Testis (tissue), 3 donors: Measurements from ENCODE around the gene STARD13. TPM values are rescaled to one million over a fixed set of nuclear protein-coding genes. Genes with fewer than 3 reads are reported as not detected.

Experiments used
- DNase-seq: peaks from one replicate; pipeline ENCODE4 v3.0.0-alpha.2; 2019
- H3K27ac ChIP-seq, 2 donors: fragments of 200-600 bp; sonication (generic); one replicate each; pipeline ENCODE4 v1.5.1; 2019
- H3K27me3 ChIP-seq: fragments of 200-600 bp; sonication (generic); one replicate; pipeline ENCODE4 v1.5.1; 2019
- H3K36me3 ChIP-seq: fragments of 200-600 bp; sonication (generic); one replicate; pipeline ENCODE4 v1.5.1; 2017; ENCODE audit warnings: low read depth; ENCODE audit errors: missing control alignments
- H3K4me1 ChIP-seq: fragments of 200-600 bp; sonication (generic); one replicate; pipeline ENCODE4 v1.5.1; 2019
- H3K4me3 ChIP-seq, 2 donors: fragments of 200-600 bp; sonication (generic); one replicate each; pipeline ENCODE4 v1.5.1; 2017 to 2019
- H3K9me3 ChIP-seq: fragments of 200-600 bp; sonication (generic); one replicate; pipeline ENCODE4 v1.5.1; 2017
- CTCF ChIP-seq, 3 experiments: fragments of 450-650 bp in 2 of 3; fragments of 200-600 bp in 1 of 3; sonication (generic) in 1 of 3; IDR thresholded peaks; one replicate each; pipeline ENCODE4 v1.5.1; 2016 to 2019; ENCODE audit warnings: antibody characterized with exemption in 3 of 3, mild to moderate bottlenecking in 2 of 3, moderate library complexity in 1 of 3
- POLR2A ChIP-seq: fragments of 450-650 bp; IDR thresholded peaks from one replicate; pipeline ENCODE4 v1.6.1; 2017; ENCODE audit warnings: antibody characterized with exemption, mild to moderate bottlenecking, moderate library complexity
- WGBS, 2 donors: methylation state at CpG; one replicate each; pipeline ENCODE4 v1.1.5; 2018; 5-methylcytosine and 5-hydroxymethylcytosine counted together
- intact Hi-C: fragments of 100-400 bp; cut with DNase I; formaldehyde crosslinking; loops from one replicate; pipeline ENCODE4 v1.15.1; 2023; ENCODE audit warnings: low total_unique reads
- polyA plus RNA-seq: library from polyadenylated mRNA; stranded (reverse); fragments of 350-450 nt; fragmentation: Illumina TruSeq; extraction: RNeasy Lipid Tissue Mini Kit (QIAGEN cat#74804); gene quantifications from one replicate; pipeline ENCODE4 v1.2.3, GENCODE V29; 2014; ENCODE audit warnings: low read depth, low replicate concordance; ENCODE audit not compliant: insufficient read depth
- total RNA-seq, 2 donors: library from RNA; depleted of rRNA; stranded (reverse); fragments of >200 nt; gene quantifications; one replicate each; pipeline ENCODE4 v1.2.3, GENCODE V29; 2016

The STARD13 gene
- total and polyA plus RNA-seq, 3 donors from 2014 or later, result 7.2 to 33.7 (median 24.4) TPM

DNA sequence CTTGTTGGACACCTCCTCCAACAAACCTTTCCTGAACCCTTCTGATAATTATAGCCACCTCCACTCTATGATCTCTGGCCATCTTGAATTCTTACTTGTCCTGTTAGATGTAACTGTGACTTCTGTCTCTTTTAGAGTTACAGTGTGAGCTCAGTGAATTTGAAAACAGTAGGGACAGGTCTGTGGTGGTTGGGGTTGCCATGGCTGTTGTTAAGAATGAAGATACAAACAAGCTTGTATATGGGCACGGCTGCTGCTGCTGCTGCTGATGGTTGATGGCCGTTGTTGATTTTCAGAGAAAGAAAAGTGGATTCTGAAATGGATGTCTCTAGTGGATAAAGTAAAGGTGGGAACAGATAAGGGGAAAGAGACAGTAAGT lies 101.5 kb downstream of the STARD13 start:
- intact Hi-C loops, result no loop called here
- Histone ChIP-seq H3K4me3 (no peak overlapping the region), H3K9me3 (no peaks in the 10 kb centered on the region), H3K36me3 (no peaks in the 10 kb centered on the region), H3K4me1 (peaks cover 15% of the 10 kb centered on the region), H3K27ac (no peak overlapping the region), H3K27me3 (no peaks in the 10 kb centered on the region)
- TF ChIP-seq CTCF (IDR thresholded peaks at IDR 0.05) (no peak), POLR2A (no peak)
- 86 to 91% methylated on average over 2 of the region's 2 CpGs for whole genome bisulfite sequencing, 2 donors
- no peak for DNase-seq

DNA sequence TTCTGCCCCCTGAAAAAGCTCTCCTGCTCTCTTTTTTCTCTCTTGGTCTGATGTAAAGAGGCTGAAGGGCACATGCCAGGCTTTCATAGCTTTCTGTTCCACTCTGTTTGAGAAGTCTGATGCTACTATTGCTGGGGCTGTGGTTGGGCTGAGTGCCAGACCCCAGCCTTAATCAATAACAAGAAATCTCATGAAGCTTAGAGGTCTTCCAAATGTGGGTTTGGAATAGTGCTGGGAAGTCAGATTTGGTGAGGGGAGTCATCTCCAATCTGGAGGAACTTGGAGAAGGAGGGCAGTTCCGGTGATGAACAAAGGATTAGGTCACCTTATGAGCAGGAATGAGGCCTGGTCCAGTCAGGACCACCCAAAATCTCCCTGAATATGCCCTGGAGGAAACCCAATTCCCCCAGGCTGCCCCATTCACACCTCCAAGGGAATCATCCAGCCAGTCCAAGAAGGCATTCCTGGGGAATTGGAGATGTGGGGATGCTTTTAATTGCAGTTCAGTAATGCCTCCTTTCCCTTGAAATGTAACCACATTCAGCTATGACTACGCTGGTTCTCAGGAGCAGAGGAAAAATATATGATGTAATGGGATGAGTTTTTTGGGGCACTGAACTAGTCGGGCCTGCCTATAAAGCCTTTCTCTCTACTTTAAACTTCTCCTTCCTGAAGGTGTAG lies 102.0 kb downstream of the STARD13 start:
- peaks cover 12% of the 10 kb centered on the region for H3K4me1 ChIP-seq
- no peak overlapping the region for H3K27ac ChIP-seq

GRCh38 chr13:33182729-33183128 lies 102.8 kb downstream of the STARD13 start:
- no peak for DNase-seq
- Histone ChIP-seq H3K4me3 (no peak overlapping the region), H3K9me3 (no peaks in the 10 kb centered on the region), H3K27ac (no peak overlapping the region), H3K36me3 (no peaks in the 10 kb centered on the region), H3K4me1 (peaks cover 12% of the 10 kb centered on the region), H3K27me3 (no peaks in the 10 kb centered on the region)
- 85 to 90% methylated on average over 9 of the region's 9 CpGs for WGBS, 2 donors
- TF ChIP-seq CTCF (IDR thresholded peaks at IDR 0.05) (no peak), POLR2A (no peak)
- intact Hi-C loops, result no loop called here

More for the DNA sequence above, 102.0 kb downstream of the STARD13 start:
- intact Hi-C loops, result no loop called here
- Histone ChIP-seq H3K9me3 (no peaks in the 10 kb centered on the region), H3K4me3 (no peak overlapping the region), H3K27me3 (no peaks in the 10 kb centered on the region), H3K36me3 (no peaks in the 10 kb centered on the region)
- DNase-seq, result no peak
- WGBS, 2 donors, result 85 to 87% methylated on average over 3 of the region's 3 CpGs
- TF ChIP-seq CTCF (IDR thresholded peaks at IDR 0.05) (no peak), POLR2A (no peak)

DNA sequence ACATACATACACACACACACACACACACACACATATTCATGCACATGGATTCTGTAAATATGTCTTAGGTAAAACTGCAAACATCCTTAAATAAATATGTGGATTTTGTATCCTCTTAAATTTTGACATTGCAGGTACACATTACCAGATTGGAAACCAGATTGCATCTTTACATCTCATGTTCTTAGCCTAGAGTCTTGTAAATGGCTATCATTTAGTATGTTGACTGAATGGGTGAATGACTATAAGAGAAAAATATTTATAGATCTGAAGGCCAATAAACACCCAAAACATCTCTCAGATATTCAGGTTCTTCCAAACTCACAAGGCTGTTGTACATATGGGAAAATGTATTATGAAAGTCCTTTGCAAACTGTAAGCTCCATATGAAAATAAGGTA lies 104.3 kb downstream of the STARD13 start:
- intact Hi-C loops, result no loop called here
- H3K4me1 ChIP-seq, result peaks cover 5% of the 10 kb centered on the region
- TF ChIP-seq POLR2A, result no peak
- TF ChIP-seq CTCF (IDR thresholded peaks at IDR 0.05), result no peak
- DNase-seq, result no peak
- H3K27me3 ChIP-seq, result no peaks in the 10 kb centered on the region
- no peaks in the 10 kb centered on the region for H3K36me3 ChIP-seq
- H3K9me3 ChIP-seq, result no peaks in the 10 kb centered on the region
- H3K4me3 ChIP-seq, result no peak overlapping the region
- no peak overlapping the region for H3K27ac ChIP-seq
